Limb (tissue), 2 donors: ENCODE data around the gene OR5H2.
"Not testable (repeated sequence)": the region's sequence is repeated elsewhere in the genome, so short reads cannot be mapped to it uniquely, and the experiment has no call there.

Experiments
- DNase-seq, 2 donors: peaks; one replicate each; pipeline ENCODE4 v3.0.0-alpha.2; 2016; ENCODE audit errors: extremely low spot score in 2 of 2

The OR5H2 gene

GRCh38 chr3:98282205-98282604 lies at the start of gene OR5H2:
Gene OR5H2, plus strand, starts transcription at chr3:98282505. Its CDS starts 398 bp downstream, at chr3:98282903.
- no peak for DNase-seq

GRCh38 chr3:98233468-98233867 lies 48.8 kb upstream of the OR5H2 start:
- DNase-seq = no peak

- no peak for DNase-seq
These were observed 42.2 kb upstream of the OR5H2 start for GRCh38 chr3:98240131-98240530.

GRCh38 chr3:98242155-98242554 lies 40.1 kb upstream of the OR5H2 start:
- no peak for DNase-seq

- DNase-seq = no peak
These were observed 38.5 kb upstream of the OR5H2 start for GRCh38 chr3:98243843-98244242.

- no peak for DNase-seq
These were observed 36.2 kb upstream of the OR5H2 start for GRCh38 chr3:98246142-98246541.

GRCh38 chr3:98256026-98256425 lies 26.3 kb upstream of the OR5H2 start:
- DNase-seq = not testable (repeated sequence)

- DNase-seq = no peak
These were observed 22.6 kb upstream of the OR5H2 start for GRCh38 chr3:98259707-98260106.

GRCh38 chr3:98262046-98262445 lies 20.3 kb upstream of the OR5H2 start:
- DNase-seq = no peak

- DNase-seq = no peak
These were observed 18.4 kb upstream of the OR5H2 start, which contains the start of gene OR5H6 for GRCh38 chr3:98263944-98264343. Gene OR5H6, plus strand, starts transcription at chr3:98264244. Its CDS starts 89 bp downstream, at chr3:98264333.

- DNase-seq = no peak
These were observed 12.5 kb upstream of the OR5H2 start for GRCh38 chr3:98269846-98270245.

GRCh38 chr3:98272126-98272525 lies 10.2 kb upstream of the OR5H2 start:
- no peak for DNase-seq

GRCh38 chr3:98274914-98275313 lies 7.4 kb upstream of the OR5H2 start:
- no peak for DNase-seq

GRCh38 chr3:98290916-98291315 lies 8.6 kb downstream of the OR5H2 start:
- DNase-seq = no peak

- DNase-seq = no peak
These were observed 9.1 kb downstream of the OR5H2 start for GRCh38 chr3:98291332-98291957.

- no peak for DNase-seq
These were observed 39.8 kb downstream of the OR5H2 start for GRCh38 chr3:98322101-98322500.

- DNase-seq = no peak
These were observed 40.4 kb downstream of the OR5H2 start for GRCh38 chr3:98322686-98323085.

- no peak for DNase-seq
These were observed 41.1 kb downstream of the OR5H2 start for GRCh38 chr3:98323425-98323824.

- DNase-seq = no peak
These were observed 42.8 kb downstream of the OR5H2 start for GRCh38 chr3:98325055-98325454.

- DNase-seq = no peak
These were observed 44.0 kb downstream of the OR5H2 start for GRCh38 chr3:98326105-98326893.

GRCh38 chr3:98326945-98327344 lies 44.6 kb downstream of the OR5H2 start:
- no peak for DNase-seq

- no peak for DNase-seq
These were observed 46.6 kb downstream of the OR5H2 start for GRCh38 chr3:98328933-98329332.
